Stomach (tissue), 9 donors: ENCODE measurements around the gene UBXN7. TPM values are rescaled to one million over a fixed set of nuclear protein-coding genes. Genes with fewer than 3 reads are reported as not detected.
"Not testable (repeated sequence)": the region's sequence is repeated elsewhere in the genome, so short reads cannot be mapped to it uniquely, and the experiment has no call there.

ENCODE experiments used
- DNase-seq, 2 donors: peaks; one replicate each; pipeline versions ENCODE4 v3.0.0 to v3.0.0-alpha.2; 2013 to 2019
- H3K27ac ChIP-seq, 5 donors: fragments of 200-600 bp in 4 of 5; sonication (generic) in 4 of 5; one replicate each; pipeline ENCODE4 v1.5.1; 2013 to 2019; ENCODE audit warnings: mild to moderate bottlenecking in 1 of 5, moderate library complexity in 1 of 5
- H3K27me3 ChIP-seq, 3 donors: fragments of 200-600 bp; sonication (generic); one replicate each; pipeline ENCODE4 v1.5.1; 2017 to 2019; ENCODE audit warnings: mixed run types in 1 of 3
- H3K36me3 ChIP-seq, 4 donors: fragments of 200-600 bp; sonication (generic); 1 replicate in 3 of 4; 2 replicates in 1 of 4; pipeline ENCODE4 v1.5.1; 2016 to 2019
- H3K4me1 ChIP-seq, 4 donors: fragments of 200-600 bp; sonication (generic); one replicate each; pipeline ENCODE4 v1.5.1; 2016 to 2019
- H3K4me3 ChIP-seq, 4 donors: fragments of 200-600 bp; sonication (generic) in 3 of 4; one replicate each; pipeline ENCODE4 v1.5.1; 2016 to 2019; ENCODE audit warnings: mild to moderate bottlenecking in 1 of 4
- H3K9me3 ChIP-seq, 4 donors: fragments of 200-600 bp; sonication (generic); one replicate each; pipeline ENCODE4 v1.5.1; 2016 to 2019
- CTCF ChIP-seq, 7 experiments: fragments of 450-650 bp in 4 of 7; fragments of 200-600 bp in 3 of 7; sonication (generic) in 3 of 7; IDR thresholded peaks; one replicate each; pipeline ENCODE4 v1.5.1; 2016 to 2019; ENCODE audit warnings: antibody characterized with exemption in 7 of 7, control low read depth in 2 of 7, mild to moderate bottlenecking in 1 of 7
- EP300 ChIP-seq: sonication (generic); formaldehyde crosslinking; IDR thresholded peaks from one replicate; pipeline ENCODE4 v1.6.1; 2017; ENCODE audit warnings: antibody characterized with exemption
- POLR2A ChIP-seq, 4 donors: fragments of 450-650 bp; IDR thresholded peaks; one replicate each; pipeline ENCODE4 v1.6.1; 2016; ENCODE audit warnings: antibody characterized with exemption in 4 of 4, control low read depth in 2 of 4, mild to moderate bottlenecking in 1 of 4, moderate library complexity in 1 of 4
- POLR2AphosphoS5 ChIP-seq, 3 donors: sonication (generic); formaldehyde crosslinking; IDR thresholded peaks; one replicate each; pipeline ENCODE4 v1.6.1; 2016; ENCODE audit warnings: antibody characterized with exemption in 3 of 3
- WGBS, 5 donors: extraction: QIAGEN DNeasy Blood & Tissue Kit in 3 of 5; methylation state at CpG; one replicate each; pipeline versions ENCODE4 v1.1.5 to v1.1.7; 2013 to 2018; 5-methylcytosine and 5-hydroxymethylcytosine counted together
- intact Hi-C: fragments of 100-400 bp; cut with DNase I; formaldehyde crosslinking; loops from one replicate; pipeline ENCODE4 v1.15.1; 2023; ENCODE audit warnings: low total_unique reads
- polyA plus RNA-seq, 3 donors: library from polyadenylated mRNA; stranded (reverse); fragments of 200-250 nt; gene quantifications; one replicate each; pipeline ENCODE4 v1.2.3, GENCODE V29; 2013
- small RNA-seq, 4 donors: library from RNA; depleted of rRNA; stranded (forward); fragments of <200 nt; gene quantifications; one replicate each; pipeline ENCODE3, GENCODE V24; 2016
- total RNA-seq, 5 donors: library from RNA; depleted of rRNA; stranded (reverse); fragments of >200 nt; gene quantifications; one replicate each; pipeline versions ENCODE4 v1.1.0 to v1.2.3, GENCODE V29; 2014 to 2016
- donor health status: healthy with polysubstance abuse.
- donor health status: Bipolar disorder and iron deficiency.
- donor health status: healthy.

The UBXN7 gene
- total and polyA plus RNA-seq, 8 donors: 2.2 to 39.3 (median 14.4) TPM

- intact Hi-C loops: no loop called here
- no peak for DNase-seq
- 50 to 67% (median 56%) methylated on average over 1 of the region's 1 CpG for WGBS, 5 donors
Measured at GRCh38 chr3:196315821-196316220, 116.4 kb downstream of the UBXN7 start.

GRCh38 chr3:196314597-196314996 is 117.6 kb downstream of the UBXN7 start:
- Histone ChIP-seq H3K36me3 (no peaks in the 10 kb centered on the region), H3K27me3 (no peaks in the 10 kb centered on the region), H3K4me1 (peaks cover 0 to 15% (median 8%) of the 10 kb centered on the region in 4 donors), H3K9me3 (no peaks in the 10 kb centered on the region), H3K4me3 (no peak overlapping the region), H3K27ac (no peak overlapping the region)
- intact Hi-C loops: no loop called here
- 93 to 97% (median 96%) methylated on average over 3 of the region's 3 CpGs for WGBS, 5 donors
- no peak for DNase-seq
- TF ChIP-seq EP300: no peak
- TF ChIP-seq POLR2AphosphoS5 (IDR thresholded peaks at IDR 0.05): no peak
- TF ChIP-seq CTCF (IDR thresholded peaks at IDR 0.05): no peak
- no peak for TF ChIP-seq POLR2A (IDR thresholded peaks at IDR 0.05)

More at GRCh38 chr3:196315821-196316220, 116.4 kb downstream of the UBXN7 start:
- Histone ChIP-seq H3K9me3 (no peaks in the 10 kb centered on the region), H3K27ac (no peak overlapping the region), H3K4me1 (peaks cover 0 to 15% (median 8%) of the 10 kb centered on the region in 4 donors), H3K36me3 (no peaks in the 10 kb centered on the region), H3K4me3 (no peak overlapping the region), H3K27me3 (no peaks in the 10 kb centered on the region)
- no peak for TF ChIP-seq EP300
- no peak for TF ChIP-seq CTCF (IDR thresholded peaks at IDR 0.05)

GRCh38 chr3:196314086-196314485 is 118.1 kb downstream of the UBXN7 start:
- 87 to 90% (median 88%) methylated on average over 7 of the region's 7 CpGs for WGBS, 5 donors
- H3K27ac ChIP-seq, H3K36me3 ChIP-seq, H3K4me3 ChIP-seq, H3K27me3 ChIP-seq, DNase-seq, H3K9me3 ChIP-seq, intact Hi-C loops: not testable (repeated sequence)
- peaks cover 0 to 13% (median 7%) of the 10 kb centered on the region in 4 donors for H3K4me1 ChIP-seq

- H3K4me3 ChIP-seq, H3K27ac ChIP-seq, H3K9me3 ChIP-seq, intact Hi-C loops, H3K27me3 ChIP-seq, H3K4me1 ChIP-seq, DNase-seq: not testable (repeated sequence)
- H3K36me3 ChIP-seq: peaks cover 0 to 28% (median 0%) of the 10 kb centered on the region in 4 donors
- 85 to 89% (median 86%) methylated on average over 5 to 8 of the region's 8 CpGs for whole genome bisulfite sequencing, 5 donors
Measured at GRCh38 chr3:196302960-196303359, 129.3 kb downstream of the UBXN7 start.

GRCh38 chr3:196302551-196302950 is 129.7 kb downstream of the UBXN7 start:
- WGBS, 5 donors: 73 to 90% (median 86%) methylated on average over 7 to 8 of the region's 10 CpGs
- intact Hi-C loops, H3K4me1 ChIP-seq, H3K27me3 ChIP-seq, H3K27ac ChIP-seq, DNase-seq, H3K9me3 ChIP-seq, H3K4me3 ChIP-seq: not testable (repeated sequence)
- H3K36me3 ChIP-seq: peaks cover 0 to 28% (median 0%) of the 10 kb centered on the region in 4 donors

- Histone ChIP-seq H3K4me1 (no peaks in the 10 kb centered on the region), H3K36me3 (peaks cover 0 to 20% (median 2%) of the 10 kb centered on the region in 4 donors), H3K27me3 (no peaks in the 10 kb centered on the region), H3K9me3 (no peaks in the 10 kb centered on the region), H3K27ac (no peak overlapping the region), H3K4me3 (no peak overlapping the region)
- no peak for DNase-seq
- no peak for TF ChIP-seq POLR2A (IDR thresholded peaks at IDR 0.05)
- TF ChIP-seq POLR2AphosphoS5 (IDR thresholded peaks at IDR 0.05): no peak
- no peak for TF ChIP-seq EP300
- WGBS, 5 donors: 44 to 84% (median 65%) methylated on average over 2 of the region's 2 CpGs
- intact Hi-C loops: no loop called here
Measured at GRCh38 chr3:196298521-196298920, 133.7 kb downstream of the UBXN7 start.

Small RNA genes lying within 50 kb of the gene (small RNA-seq; reads per million reads assigned to genes)
- gene AC069257.2: 0 reads per million in 4 donors
- 0 reads per million in 4 donors for gene AC083822.1
- gene AC117490.1: 0 to 0.10 (median 0) reads per million in 4 donors
- gene RN7SL434P: 0 to 0.95 (median 0) reads per million in 4 donors
- 0 to 0.83 (median 0.31) reads per million in 4 donors for gene RN7SL738P
- gene RNU6-1279P: 0 reads per million in 4 donors
- gene RNU6-910P: 0 reads per million in 4 donors

Other genes starting within 250 kb of the UBXN7 start
- not detected for gene ZDHHC19, start 221.0 kb downstream of the UBXN7 start, total RNA-seq
- gene ZDHHC19, start 221.0 kb downstream of the UBXN7 start, polyA plus RNA-seq: 1 to 10 TPM in 1 of 3 donors, under 1 TPM in 1, not detected in 1; 0.38 to 2.7 TPM
- under 1 TPM in 1 of 5 donors, not detected in 4; 0.92 TPM for gene SLC51A, start 215.9 kb downstream of the UBXN7 start, total RNA-seq
- under 1 TPM in 1 of 3 donors, not detected in 2; 0.43 TPM for gene SLC51A, start 215.9 kb downstream of the UBXN7 start, polyA plus RNA-seq
- gene PCYT1A, start 144.7 kb downstream of the UBXN7 start, total RNA-seq: 100 to 1,000 TPM in 1 of 5 donors, 10 to 100 TPM in 4; 25.2 to 127 (median 58.7) TPM
- 10 to 100 TPM; 11.8 to 24.7 (median 19.4) TPM for gene PCYT1A, start 144.7 kb downstream of the UBXN7 start, polyA plus RNA-seq
- gene DYNLT2B, start 114.2 kb downstream of the UBXN7 start, total RNA-seq: 1 to 10 TPM in 1 of 5 donors, not detected in 4; 3.3 TPM
- 10 to 100 TPM in 2 of 3 donors, 1 to 10 TPM in 1; 9.5 to 23.0 (median 16.0) TPM for gene DYNLT2B, start 114.2 kb downstream of the UBXN7 start, polyA plus RNA-seq
- not detected for gene TM4SF19, start 94.0 kb downstream of the UBXN7 start, total RNA-seq
- gene TM4SF19, start 94.0 kb downstream of the UBXN7 start, polyA plus RNA-seq: under 1 TPM in 1 of 3 donors, not detected in 2; 0.55 TPM
- 10 to 100 TPM in 3 of 5 donors, 1 to 10 TPM in 2; 6.1 to 27.8 (median 13.4) TPM for gene RNF168, start 71.3 kb upstream of the UBXN7 start, total RNA-seq
- 1 to 10 TPM; 4.4 to 6.0 (median 5.2) TPM for gene RNF168, start 71.3 kb upstream of the UBXN7 start, polyA plus RNA-seq
- not detected for gene SMCO1, start 82.9 kb upstream of the UBXN7 start, total RNA-seq
- not detected for gene SMCO1, start 82.9 kb upstream of the UBXN7 start, polyA plus RNA-seq
- gene WDR53, start 136.1 kb upstream of the UBXN7 start, total RNA-seq: 1 to 10 TPM in 3 of 5 donors, not detected in 2; 1.8 to 4.8 (median 4.6) TPM
- 10 to 100 TPM in 2 of 3 donors, 1 to 10 TPM in 1; 9.0 to 13.4 (median 11.5) TPM for gene WDR53, start 136.1 kb upstream of the UBXN7 start, polyA plus RNA-seq
- 10 to 100 TPM in 2 of 5 donors, 1 to 10 TPM in 3; 1.2 to 12.1 (median 5.7) TPM for gene FBXO45, start 136.2 kb upstream of the UBXN7 start, total RNA-seq
- 1 to 10 TPM; 3.1 to 4.6 (median 3.7) TPM for gene FBXO45, start 136.2 kb upstream of the UBXN7 start, polyA plus RNA-seq
- gene NRROS, start 207.3 kb upstream of the UBXN7 start, total RNA-seq: 1 to 10 TPM in 3 of 5 donors, under 1 TPM in 1, not detected in 1; 0.45 to 5.5 (median 1.6) TPM
- 1 to 10 TPM in 2 of 3 donors, under 1 TPM in 1; 0.85 to 1.4 (median 1.3) TPM for gene NRROS, start 207.3 kb upstream of the UBXN7 start, polyA plus RNA-seq